H9 (cell line): ENCODE data around the gene DUOX1. TPM values are rescaled to one million over a fixed set of nuclear protein-coding genes. Genes with fewer than 3 reads are reported as not detected.

Source experiments
- DNase-seq: peaks from one replicate; pipeline ENCODE4 v3.0.0-alpha.2; 2017
- H2AFZ ChIP-seq: one replicate; pipeline ENCODE4 v1.6.1; 2013; ENCODE audit warnings: mild to moderate bottlenecking, low read length, control low read depth, moderate library complexity
- H2AK5ac ChIP-seq: 2 replicates; pipeline ENCODE4 v1.6.1; 2013; ENCODE audit warnings: low read length, control low read depth, mixed read lengths; ENCODE audit not compliant: insufficient read length
- H2BK120ac ChIP-seq: one replicate; pipeline ENCODE4 v1.6.1; 2013; ENCODE audit warnings: low read depth, mild to moderate bottlenecking, low read length, control low read depth, inconsistent platforms; ENCODE audit not compliant: poor library complexity, severe bottlenecking
- H2BK12ac ChIP-seq: 2 replicates; pipeline ENCODE4 v1.6.1; 2013; ENCODE audit warnings: low read length, control low read depth, mixed read lengths, low read depth; ENCODE audit not compliant: insufficient read length
- H2BK15ac ChIP-seq: 2 replicates; pipeline ENCODE4 v1.6.1; 2013; ENCODE audit warnings: low read depth, low read length, control low read depth
- H2BK20ac ChIP-seq: one replicate; pipeline ENCODE4 v1.6.1; 2013; ENCODE audit warnings: low read depth, mild to moderate bottlenecking, low read length, control low read depth, inconsistent platforms; ENCODE audit not compliant: poor library complexity, severe bottlenecking
- H2BK5ac ChIP-seq: 2 replicates; pipeline ENCODE4 v1.6.1; 2013; ENCODE audit warnings: low read length, control low read depth, mixed read lengths; ENCODE audit not compliant: insufficient read length
- H3K14ac ChIP-seq: 2 replicates; pipeline ENCODE4 v1.6.1; 2013; ENCODE audit warnings: low read length, control low read depth; ENCODE audit not compliant: insufficient read depth
- H3K18ac ChIP-seq: 2 replicates; pipeline ENCODE4 v1.6.1; 2013; ENCODE audit warnings: low read depth, mild to moderate bottlenecking, mixed read lengths, low read length, control low read depth; ENCODE audit not compliant: insufficient read length
- H3K23ac ChIP-seq: 2 replicates; pipeline ENCODE4 v1.6.1; 2013; ENCODE audit warnings: low read length, control low read depth, mixed read lengths, low read depth; ENCODE audit not compliant: insufficient read length
- H3K23me2 ChIP-seq: 2 replicates; pipeline ENCODE4 v1.6.1; 2013; ENCODE audit warnings: low read depth, mild to moderate bottlenecking, mixed read lengths, low read length, control low read depth; ENCODE audit not compliant: insufficient read length, poor library complexity, severe bottlenecking
- H3K27ac ChIP-seq: 2 replicates; pipeline ENCODE4 v1.5.1; 2013; ENCODE audit warnings: low read length, control low read depth, mixed read lengths, low read depth; ENCODE audit not compliant: insufficient read length
- H3K27me3 ChIP-seq: 2 replicates; pipeline ENCODE4 v1.6.1; 2013; ENCODE audit warnings: low read length, control low read depth, inconsistent platforms; ENCODE audit not compliant: insufficient read depth
- H3K4ac ChIP-seq: 2 replicates; pipeline ENCODE4 v1.6.1; 2013; ENCODE audit warnings: low read depth, mild to moderate bottlenecking, control low read depth, inconsistent platforms, low read length, moderate library complexity
- H3K4me1 ChIP-seq: 2 replicates; pipeline ENCODE4 v1.6.1; 2013; ENCODE audit warnings: low read length, control low read depth, inconsistent platforms; ENCODE audit not compliant: insufficient read depth
- H3K4me2 ChIP-seq: 2 replicates; pipeline ENCODE4 v1.6.1; 2013; ENCODE audit warnings: low read length, control low read depth, mixed read lengths; ENCODE audit not compliant: insufficient read length, insufficient read depth
- H3K56ac ChIP-seq: 2 replicates; pipeline ENCODE4 v1.6.1; 2013; ENCODE audit warnings: low read depth, mild to moderate bottlenecking, mixed read lengths, low read length, control low read depth; ENCODE audit not compliant: insufficient read length
- H3K79me1 ChIP-seq: 2 replicates; pipeline ENCODE4 v1.6.1; 2013; ENCODE audit warnings: low read depth, mild to moderate bottlenecking, moderate library complexity, low read length, control low read depth, inconsistent platforms; ENCODE audit not compliant: insufficient read depth, poor library complexity, severe bottlenecking
- H3K79me2 ChIP-seq: 2 replicates; pipeline ENCODE4 v1.6.1; 2013; ENCODE audit warnings: low read length, control low read depth, inconsistent platforms; ENCODE audit not compliant: insufficient read depth
- H3K9ac ChIP-seq: 2 replicates; pipeline ENCODE4 v1.6.1; 2013; ENCODE audit warnings: low read length, control low read depth, mixed read lengths; ENCODE audit not compliant: insufficient read length; ENCODE audit errors: extremely low read depth
- H3K9me3 ChIP-seq: one replicate; pipeline ENCODE4 v1.6.1; 2013; ENCODE audit warnings: low read depth, low read length, inconsistent platforms; ENCODE audit not compliant: control insufficient read depth
- H3T11ph ChIP-seq: one replicate; pipeline ENCODE4 v1.6.1; 2013; ENCODE audit warnings: mild to moderate bottlenecking, low read length, control low read depth, inconsistent platforms
- H4K20me1 ChIP-seq: one replicate; pipeline ENCODE4 v1.6.1; 2013; ENCODE audit not compliant: control insufficient read depth, insufficient read length, insufficient read depth
- H4K5ac ChIP-seq: 2 replicates; pipeline ENCODE4 v1.6.1; 2013; ENCODE audit warnings: low read depth, mild to moderate bottlenecking, mixed read lengths, low read length, control low read depth; ENCODE audit not compliant: insufficient read length
- H4K8ac ChIP-seq: replicated peaks from 2 replicates; pipeline ENCODE4 v1.6.1; 2013; ENCODE audit warnings: low read length, control low read depth, mixed read lengths, low read depth; ENCODE audit not compliant: insufficient read length
- H4K91ac ChIP-seq: 2 replicates; pipeline ENCODE4 v1.6.1; 2013; ENCODE audit warnings: low read depth, mild to moderate bottlenecking, moderate library complexity, mixed read lengths, low read length, control low read depth; ENCODE audit not compliant: insufficient read length
- H3K27ac Mint-ChIP-seq, 3 experiments: 2 replicates in 2 of 3; 3 replicates in 1 of 3; pipeline ENCODE4 v1.8.0; 2020 to 2021; ENCODE audit warnings: mixed read lengths in 3 of 3, mild to moderate bottlenecking in 1 of 3, moderate library complexity in 1 of 3
- H3K27me3 Mint-ChIP-seq: 2 replicates; pipeline ENCODE4 v1.8.0; 2021; ENCODE audit warnings: low read depth, mild to moderate bottlenecking, moderate library complexity, mixed read lengths
- H3K36me3 Mint-ChIP-seq, 3 experiments: 2 replicates in 2 of 3; 3 replicates in 1 of 3; pipeline ENCODE4 v1.8.0; 2020 to 2021; ENCODE audit warnings: low read depth in 3 of 3, mixed read lengths in 3 of 3; ENCODE audit not compliant: insufficient read depth in 1 of 3
- H3K4me1 Mint-ChIP-seq, 2 experiments: 2 replicates each; pipeline ENCODE4 v1.8.0; 2020; ENCODE audit warnings: mixed read lengths in 2 of 2
- H3K4me3 Mint-ChIP-seq, 2 experiments: 2 replicates in 1 of 2; 3 replicates in 1 of 2; pipeline ENCODE4 v1.8.0; 2020 to 2021; ENCODE audit warnings: mild to moderate bottlenecking in 2 of 2, mixed read lengths in 2 of 2, moderate library complexity in 1 of 2
- H3K9me3 Mint-ChIP-seq, 2 experiments: 2 replicates in 1 of 2; 3 replicates in 1 of 2; pipeline ENCODE4 v1.8.0; 2020; ENCODE audit warnings: mild to moderate bottlenecking in 2 of 2, mixed read lengths in 2 of 2, moderate library complexity in 1 of 2
- WGBS: extraction: QIAGEN DNeasy Blood & Tissue Kit; methylation state at CpG from one replicate; pipeline ENCODE4 v1.1.7; 2013; ENCODE audit warnings: missing lambda C conversion rate, low lambda C conversion rate, mixed read lengths; ENCODE audit not compliant: insufficient read length; ENCODE audit errors: extremely low coverage; 5-methylcytosine and 5-hydroxymethylcytosine counted together
- total RNA-seq: library from RNA; stranded (reverse); gene quantifications from 2 replicates; pipeline ENCODE4 v1.2.1, GENCODE V29; 2021
- TF ChIP-seq, protein P1 (sequence below): fragments of 200-600 bp; sonication (generic); conservative IDR thresholded peaks from 3 replicates; pipeline ENCODE4 v1.8.0; 2021; ENCODE audit warnings: antibody characterized with exemption, mild to moderate bottlenecking

DUOX1 gene
- total RNA-seq, 1 experiment from 2014 or later, result 2.6 TPM

DNA sequence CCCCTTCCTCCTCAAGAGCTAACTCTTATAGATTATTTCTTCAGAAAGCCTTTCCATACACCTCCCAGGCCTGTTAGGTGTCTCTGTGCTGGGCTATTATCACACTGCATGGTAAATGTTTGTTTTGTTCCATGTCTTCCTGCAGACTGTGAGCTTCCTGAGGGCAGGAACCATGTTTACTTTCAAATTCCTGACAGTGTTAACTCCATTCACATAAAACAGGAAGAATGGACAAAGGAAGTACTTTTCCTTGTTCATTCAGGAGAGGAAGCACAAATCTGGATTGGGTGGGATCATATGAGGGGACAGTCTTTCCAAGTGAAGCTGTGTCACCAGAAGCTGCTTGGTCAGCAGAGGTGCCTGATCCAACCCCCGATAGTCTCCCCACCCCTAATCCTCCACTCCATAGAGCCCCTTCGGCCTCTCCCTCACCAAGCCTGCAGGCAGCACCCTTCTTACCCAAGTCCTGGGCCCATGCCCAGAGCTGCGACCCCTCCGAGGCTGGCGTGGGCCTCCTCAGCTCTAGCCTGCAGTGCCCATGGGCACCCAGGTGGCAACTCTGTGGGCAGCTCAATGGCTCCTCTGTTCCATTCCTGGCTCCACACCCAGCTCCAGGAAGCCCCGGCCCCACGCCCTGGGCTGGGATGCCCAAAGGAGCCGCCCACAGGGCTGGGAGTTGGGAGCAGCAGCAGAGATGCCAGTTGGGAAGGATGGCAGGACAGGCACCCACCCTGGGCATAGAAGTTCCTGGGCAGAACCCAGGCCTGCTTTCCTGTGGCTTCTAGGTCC, 51.0 kb downstream of the DUOX1 start:
- H4K20me1 ChIP-seq, result no peaks in the 10 kb centered on the region
- H3K27ac ChIP-seq, result no peak overlapping the region
- DNase-seq, result no peak
- no peaks in the 10 kb centered on the region for H3K9me3 ChIP-seq
- no peak overlapping the region for H2AK5ac ChIP-seq
- H3K27ac Mint-ChIP-seq, result no peak overlapping the region
- H2AFZ ChIP-seq, result no peak overlapping the region
- H3K9ac ChIP-seq, result no peak overlapping the region
- H3K4me1 ChIP-seq, result peaks cover 19% of the 10 kb centered on the region
- H3K4me2 ChIP-seq, result no peak overlapping the region
- H2BK15ac ChIP-seq, result no peak overlapping the region
- H3K4me3 Mint-ChIP-seq, result no peak overlapping the region
- H3T11ph ChIP-seq, result no peak overlapping the region
- TF ChIP-seq, protein P1, sequence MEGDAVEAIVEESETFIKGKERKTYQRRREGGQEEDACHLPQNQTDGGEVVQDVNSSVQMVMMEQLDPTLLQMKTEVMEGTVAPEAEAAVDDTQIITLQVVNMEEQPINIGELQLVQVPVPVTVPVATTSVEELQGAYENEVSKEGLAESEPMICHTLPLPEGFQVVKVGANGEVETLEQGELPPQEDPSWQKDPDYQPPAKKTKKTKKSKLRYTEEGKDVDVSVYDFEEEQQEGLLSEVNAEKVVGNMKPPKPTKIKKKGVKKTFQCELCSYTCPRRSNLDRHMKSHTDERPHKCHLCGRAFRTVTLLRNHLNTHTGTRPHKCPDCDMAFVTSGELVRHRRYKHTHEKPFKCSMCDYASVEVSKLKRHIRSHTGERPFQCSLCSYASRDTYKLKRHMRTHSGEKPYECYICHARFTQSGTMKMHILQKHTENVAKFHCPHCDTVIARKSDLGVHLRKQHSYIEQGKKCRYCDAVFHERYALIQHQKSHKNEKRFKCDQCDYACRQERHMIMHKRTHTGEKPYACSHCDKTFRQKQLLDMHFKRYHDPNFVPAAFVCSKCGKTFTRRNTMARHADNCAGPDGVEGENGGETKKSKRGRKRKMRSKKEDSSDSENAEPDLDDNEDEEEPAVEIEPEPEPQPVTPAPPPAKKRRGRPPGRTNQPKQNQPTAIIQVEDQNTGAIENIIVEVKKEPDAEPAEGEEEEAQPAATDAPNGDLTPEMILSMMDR, result no peak
- no peaks in the 10 kb centered on the region for H3K23me2 ChIP-seq
- peaks cover 22 to 27% (median 23%) of the 10 kb centered on the region in 3 experiments for H3K36me3 Mint-ChIP-seq
- H4K91ac ChIP-seq, result no peak overlapping the region
- H2BK5ac ChIP-seq, result no peak overlapping the region
- no peak overlapping the region for H2BK20ac ChIP-seq
- peaks cover 2% of the 10 kb centered on the region; the same call in 1 of the 2 replicates for H3K27me3 Mint-ChIP-seq
- H3K27me3 ChIP-seq, result no peaks in the 10 kb centered on the region
- no peak overlapping the region for H4K8ac ChIP-seq
- H2BK120ac ChIP-seq, result no peak overlapping the region
- no peaks in the 10 kb centered on the region; a peak in 1 of 5 replicates for H3K9me3 Mint-ChIP-seq
- no peak overlapping the region for H3K56ac ChIP-seq
- peaks cover 9% of the 10 kb centered on the region for H3K79me1 ChIP-seq
- H3K4ac ChIP-seq, result no peak overlapping the region
- peaks cover 1% of the 10 kb centered on the region; the same call in 1 of the 2 replicates for H3K79me2 ChIP-seq
- WGBS, result no CpG with 5 or more reads among the region's 8 CpGs
- no peak overlapping the region for H3K23ac ChIP-seq
- H4K5ac ChIP-seq, result no peak overlapping the region
- no peak overlapping the region for H3K18ac ChIP-seq
- H3K4me1 Mint-ChIP-seq, result peaks cover 44 to 47% of the 10 kb centered on the region in 2 experiments
- H2BK12ac ChIP-seq, result no peak overlapping the region
- H3K14ac ChIP-seq, result no peak overlapping the region
